Astrocyte of the hippocampus (primary cell): ENCODE results near the gene KRTAP9-8.
"Not testable (repeated sequence)": the region's sequence is repeated elsewhere in the genome, so short reads cannot be mapped to it uniquely, and the experiment has no call there.

ENCODE experiments used
- DNase-seq: peaks from one replicate; pipeline ENCODE4 v3.0.0; 2011; ENCODE audit warnings: low read depth, low spot score

KRTAP9-8 gene

GRCh38 chr17:41255381-41256290 lies 17.8 kb downstream of the KRTAP9-8 start, which contains the start of gene KRTAP9-9:
Gene KRTAP9-9 (plus strand): TSS chr17:41255384.
- DNase-seq, result not testable (repeated sequence)

GRCh38 chr17:41256291-41256685 lies 18.5 kb downstream of the KRTAP9-8 start:
- no peak for DNase-seq

GRCh38 chr17:41258406-41258805 lies 20.6 kb downstream of the KRTAP9-8 start:
- no peak for DNase-seq

- no peak for DNase-seq
Measured at GRCh38 chr17:41263212-41263611, 25.4 kb downstream of the KRTAP9-8 start.

GRCh38 chr17:41264599-41264998 lies 26.8 kb downstream of the KRTAP9-8 start:
- no peak for DNase-seq

GRCh38 chr17:41265078-41265477 lies 27.3 kb downstream of the KRTAP9-8 start, which contains the start of gene KRTAP9-6:
Gene KRTAP9-6 (plus strand): TSS chr17:41265378. CDS start chr17:41265378, 0 bp downstream.
- no peak for DNase-seq

- DNase-seq, result no peak
Measured at GRCh38 chr17:41267711-41268110, 29.9 kb downstream of the KRTAP9-8 start.

GRCh38 chr17:41271323-41271722 lies 33.5 kb downstream of the KRTAP9-8 start:
- not testable (repeated sequence) for DNase-seq

- DNase-seq, result no peak
Measured at GRCh38 chr17:41271858-41272257, 34.1 kb downstream of the KRTAP9-8 start.

- DNase-seq, result not testable (repeated sequence)
Measured at GRCh38 chr17:41275648-41276190, 37.9 kb downstream of the KRTAP9-8 start, which contains the start of gene KRTAP9-7. Gene KRTAP9-7 (plus strand): TSS chr17:41275698. CDS start chr17:41275698, 0 bp downstream.

- DNase-seq, result no peak
Measured at GRCh38 chr17:41278176-41278955, 40.6 kb downstream of the KRTAP9-8 start.

- DNase-seq, result no peak
Measured at GRCh38 chr17:41284043-41284442, 46.2 kb downstream of the KRTAP9-8 start.

GRCh38 chr17:41284546-41284945 lies 46.7 kb downstream of the KRTAP9-8 start:
- no peak for DNase-seq

- no peak for DNase-seq
Measured at GRCh38 chr17:41287050-41287449, 49.3 kb downstream of the KRTAP9-8 start.
